ENCODE data around the gene SCAPER. TPM values are rescaled to one million over a fixed set of nuclear protein-coding genes. Genes with fewer than 3 reads are reported as not detected.
"Not testable (repeated sequence)": the region's sequence is repeated elsewhere in the genome, so short reads cannot be mapped to it uniquely, and the experiment has no call there.

The SCAPER gene
- total and polyA plus RNA-seq, 10 donors, result 3.9 to 53.3 (median 34.0) TPM

GRCh38 chr15:76432604-76433003 is 472.5 kb downstream of the SCAPER start:
- Histone ChIP-seq H3K36me3 (peaks cover 0 to 58% (median 23%) of the 10 kb centered on the region in 6 donors), H3K4me1 (no peaks in the 10 kb centered on the region), H3K27me3 (replicated peaks in 1 of 7) (no peaks in the 10 kb centered on the region), H3K4me3 (no peak overlapping the region), H3K9me3 (no peaks in the 10 kb centered on the region), H3K27ac (no peak overlapping the region)
- WGBS, 5 donors, result 68 to 94% (median 82%) methylated on average over 1 of the region's 1 CpG
- TF ChIP-seq POLR2AphosphoS5 (IDR thresholded peaks at IDR 0.05), result no peak
- no peak for DNase-seq
- intact Hi-C loops (cut with DNase I; ENCODE audit: low total_unique reads), result no loop called here

GRCh38 chr15:76431971-76432370 is 473.2 kb downstream of the SCAPER start:
- H3K36me3 ChIP-seq, result peaks cover 0 to 63% (median 23%) of the 10 kb centered on the region in 6 donors
- DNase-seq, result no peak
- intact Hi-C loops (cut with DNase I; ENCODE audit: low total_unique reads), result no loop called here
- H3K27me3 ChIP-seq (replicated peaks in 1 of 7), result no peaks in the 10 kb centered on the region
- no peak overlapping the region for H3K27ac ChIP-seq
- WGBS, 5 donors, result 85 to 91% (median 86%) methylated on average over 4 of the region's 4 CpGs
- H3K4me3 ChIP-seq, result no peak overlapping the region
- no peaks in the 10 kb centered on the region for H3K9me3 ChIP-seq
- TF ChIP-seq POLR2A (IDR thresholded peaks at IDR 0.05) (no peak), CTCF (IDR thresholded peaks at IDR 0.05 in 8 of 11, conservative IDR thresholded peaks at IDR 0.05 in 3 of 11) (no peak), POLR2AphosphoS5 (IDR thresholded peaks at IDR 0.05) (no peak)
- H3K4me1 ChIP-seq, result no peaks in the 10 kb centered on the region

- H3K9me3 ChIP-seq; intact Hi-C loops (cut with DNase I; ENCODE audit: low total_unique reads); H3K4me1 ChIP-seq; DNase-seq; H3K4me3 ChIP-seq; H3K27me3 ChIP-seq (replicated peaks in 1 of 7); H3K27ac ChIP-seq: not testable (repeated sequence)
- 93 to 100% (median 94%) methylated on average over 2 of the region's 2 CpGs for WGBS, 5 donors
- H3K36me3 ChIP-seq, result peaks cover 0 to 74% (median 23%) of the 10 kb centered on the region in 6 donors
Observed at GRCh38 chr15:76430711-76431110, 474.4 kb downstream of the SCAPER start.

- no peaks in the 10 kb centered on the region for H3K4me1 ChIP-seq
- H3K36me3 ChIP-seq, result peaks cover 0 to 76% (median 23%) of the 10 kb centered on the region in 6 donors
- H3K27me3 ChIP-seq (replicated peaks in 1 of 7), result no peaks in the 10 kb centered on the region
- intact Hi-C loops (cut with DNase I; ENCODE audit: low total_unique reads), result no loop called here
- H3K4me3 ChIP-seq, result no peak overlapping the region
- WGBS, 5 donors, result 94 to 97% (median 96%) methylated on average over 4 of the region's 4 CpGs
- H3K9me3 ChIP-seq, result peaks cover 0 to 10% (median 0%) of the 10 kb centered on the region in 8 donors
- no peak for DNase-seq
- TF ChIP-seq CTCF (IDR thresholded peaks at IDR 0.05 in 8 of 11, conservative IDR thresholded peaks at IDR 0.05 in 3 of 11) (no peak), POLR2A (IDR thresholded peaks at IDR 0.05) (no peak), POLR2AphosphoS5 (IDR thresholded peaks at IDR 0.05) (no peak)
- no peak overlapping the region for H3K27ac ChIP-seq
Observed at GRCh38 chr15:76429661-76430060, 475.5 kb downstream of the SCAPER start.

- intact Hi-C loops (cut with DNase I; ENCODE audit: low total_unique reads), result no loop called here
Observed at GRCh38 chr15:76426941-76427340, 478.2 kb downstream of the SCAPER start.

More at GRCh38 chr15:76426941-76427340, 478.2 kb downstream of the SCAPER start:
- WGBS, 5 donors, result 60 to 91% (median 84%) methylated on average over 2 of the region's 2 CpGs
- DNase-seq, result no peak
- no peaks in the 10 kb centered on the region for H3K4me1 ChIP-seq
- no peak overlapping the region for H3K4me3 ChIP-seq
- no peaks in the 10 kb centered on the region for H3K27me3 ChIP-seq (replicated peaks in 1 of 7)
- peaks cover 0 to 10% (median 0%) of the 10 kb centered on the region in 8 donors for H3K9me3 ChIP-seq
- H3K36me3 ChIP-seq, result peaks cover 0 to 54% (median 9%) of the 10 kb centered on the region in 6 donors
- TF ChIP-seq POLR2A (IDR thresholded peaks at IDR 0.05) (no peak), POLR2AphosphoS5 (IDR thresholded peaks at IDR 0.05) (no peak), CTCF (IDR thresholded peaks at IDR 0.05 in 8 of 11, conservative IDR thresholded peaks at IDR 0.05 in 3 of 11) (no peak)
- H3K27ac ChIP-seq, result no peak overlapping the region
